ENCODE results near the gene ANKRD33B.

DNA sequence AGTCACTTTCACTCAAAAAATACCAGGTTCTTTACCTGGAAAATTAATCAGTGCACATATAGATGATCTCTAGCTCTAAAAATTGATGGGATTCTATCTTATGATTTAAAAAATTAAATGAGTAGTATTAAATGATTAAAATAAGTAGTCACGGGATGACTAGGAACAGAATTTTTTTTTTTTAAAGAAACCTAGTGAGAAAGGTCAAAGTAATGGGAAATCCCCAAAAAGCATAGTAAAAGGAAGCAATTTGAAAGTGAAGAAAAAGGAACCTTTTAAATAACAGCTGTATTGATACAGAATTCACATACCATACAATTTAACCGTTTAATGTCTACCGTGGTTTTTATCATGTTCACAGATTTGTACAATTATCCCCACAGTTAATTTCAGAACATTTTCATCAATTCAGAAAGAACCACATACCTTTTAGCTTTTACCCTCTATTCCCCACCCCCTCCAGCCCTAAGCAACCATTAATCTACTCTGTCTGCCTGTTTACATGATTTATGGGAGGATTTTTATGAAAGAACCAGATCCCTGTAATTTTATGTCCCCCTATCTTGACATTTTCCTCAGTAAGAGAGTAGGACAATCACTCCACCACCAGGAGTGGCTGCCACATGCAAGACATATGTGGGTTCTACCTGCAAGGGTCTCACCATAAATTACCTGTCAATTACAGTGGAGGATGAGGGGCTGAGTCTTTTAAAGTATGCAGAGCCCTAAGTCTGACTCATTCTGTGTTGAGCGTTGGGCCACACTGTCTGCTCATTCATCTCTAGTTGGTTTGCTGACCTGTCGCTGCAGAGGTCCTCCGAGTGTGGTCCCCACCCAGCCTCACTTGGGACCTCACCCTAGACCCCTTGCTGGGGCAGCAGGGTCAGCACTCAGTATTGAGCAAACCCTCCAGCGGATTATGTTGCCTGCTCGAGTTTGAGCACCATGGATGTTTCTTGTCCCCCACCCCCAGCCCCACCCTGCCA is 16.0 kb downstream of the ANKRD33B start:
- TF ChIP-seq EZH2phosphoT487 (IDR thresholded peaks at IDR 0.05; ENCODE audit: borderline replicate concordance, low read length) (no peak), EZH2 (IDR thresholded peaks at IDR 0.05; ENCODE audit: low read length, unreplicated experiment) (no peak)

Data from PC-3 (cell line).